ENCODE data around the gene RRAGD.

The RRAGD gene

GRCh38 chr6:89324304-89324703 lies 87.8 kb downstream of the RRAGD start:
- DNase-seq = no peak

GRCh38 chr6:89323511-89323971 lies 88.5 kb downstream of the RRAGD start:
- DNase-seq = no peak

- no peak for DNase-seq
Measured at GRCh38 chr6:89321131-89321970, 90.7 kb downstream of the RRAGD start.

- DNase-seq = no peak
Measured at GRCh38 chr6:89320012-89320559, 92.0 kb downstream of the RRAGD start.

GRCh38 chr6:89317067-89317466 lies 95.0 kb downstream of the RRAGD start:
- no peak for DNase-seq

GRCh38 chr6:89315249-89315885 lies 96.7 kb downstream of the RRAGD start, which contains the start of gene GABRR2:
GABRR2 (minus strand) TSS chr6:89315299; CDS start chr6:89315165, 134 bp downstream.
- no peak for DNase-seq

- DNase-seq = no peak
Measured at GRCh38 chr6:89314692-89315091, 97.4 kb downstream of the RRAGD start.

All from stimulated activated CD4-positive, alpha-beta T cell treated with anti-CD3 and anti-CD28 coated beads, Interleukin-4, amount 100 ng/mL, for 4 hours (primary cell).